Activated CD8-positive, alpha-beta memory T cell treated with anti-CD3 and anti-CD28 coated beads, Interleukin-2, amount 50 U/mL, for 24 hours (primary cell): ENCODE results near the gene CREB3L1.
"Not testable (repeated sequence)": the region's sequence is repeated elsewhere in the genome, so short reads cannot be mapped to it uniquely, and the experiment has no call there.

Experiments used
- DNase-seq: peaks from one replicate; pipeline ENCODE4 v3.0.0-alpha.2; 2020; ENCODE audit errors: extremely low read depth

Gene CREB3L1

GRCh38 chr11:46249103-46249937, 28.1 kb upstream of the CREB3L1 start:
- no peak for DNase-seq

- DNase-seq = no peak
Observed at GRCh38 chr11:46249938-46250744, 27.3 kb upstream of the CREB3L1 start.

GRCh38 chr11:46250745-46251052, 26.8 kb upstream of the CREB3L1 start:
- DNase-seq = no peak

GRCh38 chr11:46251954-46252353, 25.5 kb upstream of the CREB3L1 start:
- no peak for DNase-seq

GRCh38 chr11:46252373-46252914, 25.0 kb upstream of the CREB3L1 start:
- no peak for DNase-seq

- DNase-seq = no peak
Observed at GRCh38 chr11:46253258-46254132, 24.0 kb upstream of the CREB3L1 start.

- no peak for DNase-seq
Observed at GRCh38 chr11:46254133-46254491, 23.4 kb upstream of the CREB3L1 start.

- no peak for DNase-seq
Observed at GRCh38 chr11:46256540-46257001, 20.9 kb upstream of the CREB3L1 start.

GRCh38 chr11:46259347-46259746, 18.1 kb upstream of the CREB3L1 start:
- DNase-seq = not testable (repeated sequence)

GRCh38 chr11:46259971-46260560, 17.4 kb upstream of the CREB3L1 start:
- no peak for DNase-seq

- no peak for DNase-seq
Observed at GRCh38 chr11:46263120-46263519, 14.3 kb upstream of the CREB3L1 start.

- no peak for DNase-seq
Observed at GRCh38 chr11:46264030-46264429, 13.4 kb upstream of the CREB3L1 start.

GRCh38 chr11:46264976-46265375, 12.5 kb upstream of the CREB3L1 start:
- no peak for DNase-seq

GRCh38 chr11:46265764-46266163, 11.7 kb upstream of the CREB3L1 start:
- no peak for DNase-seq

- no peak for DNase-seq
Observed at GRCh38 chr11:46267930-46268329, 9.5 kb upstream of the CREB3L1 start.

GRCh38 chr11:46270684-46271083, 6.8 kb upstream of the CREB3L1 start:
- DNase-seq = no peak

- DNase-seq = no peak
Observed at GRCh38 chr11:46271407-46271806, 6.1 kb upstream of the CREB3L1 start.

- DNase-seq = no peak
Observed at GRCh38 chr11:46271875-46272815, 5.3 kb upstream of the CREB3L1 start.

- DNase-seq = no peak
Observed at GRCh38 chr11:46272816-46273427, 4.5 kb upstream of the CREB3L1 start.
